Subcutaneous preadipocyte (primary cell): ENCODE results near the gene SUPT20HL1. TPM values are rescaled to one million over a fixed set of nuclear protein-coding genes. Genes with fewer than 3 reads are reported as not detected.

Source experiments
- total RNA-seq: library from RNA; depleted of rRNA; stranded (reverse); fragments of >200 nt; gene quantifications from 2 replicates; pipeline ENCODE4 v1.2.3, GENCODE V29; 2012

Gene SUPT20HL1
- total RNA-seq: not detected in 2 replicates

DNA sequence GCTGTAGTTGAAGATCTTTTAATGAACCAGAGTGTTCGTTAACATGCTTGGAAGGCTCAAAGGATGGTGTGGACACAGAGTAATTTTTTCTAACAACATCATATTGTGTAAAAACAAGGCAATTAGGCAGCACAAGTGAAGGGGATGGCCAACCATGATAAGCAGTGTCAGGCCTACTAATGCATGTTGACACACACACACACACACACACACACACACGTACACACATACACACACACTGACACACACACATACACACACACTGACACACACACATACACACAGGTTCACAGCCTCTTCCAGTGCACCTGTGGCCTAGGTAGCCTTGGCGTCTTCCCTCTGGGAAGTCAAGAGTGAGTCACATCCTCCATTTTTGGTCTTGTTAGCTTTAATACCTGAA, at the start of gene SUPT20HL1:
SUPT20HL1 (plus strand) TSS at position 368 of the 400 bp plus-strand sequence. CDS start 2,122 bp downstream, outside the sequence.

DNA sequence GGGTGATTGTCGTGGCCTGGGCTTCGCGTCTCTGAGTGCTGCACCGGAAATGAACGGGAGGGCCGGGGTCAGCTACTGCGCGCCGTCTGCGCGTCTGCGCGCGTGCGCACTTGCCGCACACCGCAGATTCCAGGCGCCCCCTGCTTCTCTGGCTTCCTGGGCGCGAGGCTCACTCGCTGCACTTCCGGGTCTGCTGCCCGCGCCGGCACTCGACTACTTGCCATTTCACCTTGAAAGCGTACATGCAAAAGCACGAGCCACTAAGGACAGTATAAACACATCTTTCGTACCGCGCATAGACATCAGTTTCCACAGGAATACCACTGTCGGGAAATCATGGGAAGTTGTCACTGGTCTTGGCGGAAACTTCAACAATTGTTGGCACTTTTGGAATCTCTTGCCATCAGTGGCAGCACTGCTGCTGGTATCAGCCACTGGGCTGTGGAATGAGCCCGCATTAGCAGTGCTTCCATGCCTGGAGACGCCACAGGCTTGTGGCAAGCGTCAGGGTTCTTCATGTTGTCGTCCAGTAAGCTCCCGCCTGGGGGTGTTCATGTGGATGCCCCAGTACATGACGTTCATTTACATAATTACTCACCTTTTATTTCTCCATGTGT, 46.3 kb upstream of the SUPT20HL1 start, which contains the start of gene SUPT20HL2:
SUPT20HL2 (minus strand) TSS at position 51 of the 617 bp plus-strand sequence. CDS start 754 bp downstream, outside the sequence.

Other genes with a start within 250 kb of the SUPT20HL1 start
- gene ZFX, start 210.9 kb upstream of the SUPT20HL1 start, total RNA-seq: 48.1 and 63.3 TPM in 2 replicates
- not detected in 2 replicates for gene SUPT20HL2, start 46.6 kb upstream of the SUPT20HL1 start, total RNA-seq
- gene PDK3, start 104.6 kb downstream of the SUPT20HL1 start, total RNA-seq: 5.1 and 6.6 TPM in 2 replicates